ENCODE data around the gene CTSD. TPM values are rescaled to one million over a fixed set of nuclear protein-coding genes. Genes with fewer than 3 reads are reported as not detected.

CTSD gene
- polyA plus RNA-seq, 1 donor: 198 TPM

- DNase-seq: no peak
Measured at GRCh38 chr11:1745701-1746320, 17.9 kb downstream of the CTSD start.

DNA sequence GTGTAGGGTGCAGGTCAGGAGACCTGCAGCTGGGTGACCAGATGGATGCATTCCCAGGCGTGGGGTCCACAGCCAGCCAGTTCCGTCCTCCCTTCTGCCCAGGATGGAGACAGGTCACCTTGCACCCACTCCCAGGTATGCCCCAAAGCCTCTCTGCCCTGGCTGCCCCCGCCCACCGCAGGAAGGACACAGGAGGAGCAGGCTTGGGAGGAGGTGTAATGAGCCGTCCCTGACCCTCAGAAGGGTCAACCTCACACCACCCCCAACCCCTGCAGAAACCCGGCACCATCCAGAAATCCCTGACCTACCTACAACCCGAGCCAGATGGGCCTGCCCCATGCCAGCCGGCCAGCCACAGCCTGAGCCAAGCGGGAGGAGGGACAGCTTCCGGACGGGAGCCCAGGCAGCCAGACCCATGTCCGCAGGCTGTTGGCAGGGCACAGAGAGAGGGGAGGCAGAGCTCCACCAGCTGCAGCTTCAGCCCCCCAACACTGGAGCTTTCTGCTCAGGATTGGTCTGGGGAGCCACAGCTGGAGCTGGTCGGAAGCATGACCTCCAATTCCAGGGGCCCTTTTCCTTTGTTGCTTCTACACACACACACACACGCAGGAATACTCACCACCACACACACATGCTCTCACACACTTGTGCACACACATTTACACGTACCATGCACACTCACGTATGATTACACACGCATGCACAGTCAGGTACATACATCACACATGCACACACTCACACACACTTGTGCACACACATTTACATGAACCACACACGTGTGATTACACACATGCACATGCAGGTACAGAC, 18.6 kb downstream of the CTSD start:
- no peak for DNase-seq

DNA sequence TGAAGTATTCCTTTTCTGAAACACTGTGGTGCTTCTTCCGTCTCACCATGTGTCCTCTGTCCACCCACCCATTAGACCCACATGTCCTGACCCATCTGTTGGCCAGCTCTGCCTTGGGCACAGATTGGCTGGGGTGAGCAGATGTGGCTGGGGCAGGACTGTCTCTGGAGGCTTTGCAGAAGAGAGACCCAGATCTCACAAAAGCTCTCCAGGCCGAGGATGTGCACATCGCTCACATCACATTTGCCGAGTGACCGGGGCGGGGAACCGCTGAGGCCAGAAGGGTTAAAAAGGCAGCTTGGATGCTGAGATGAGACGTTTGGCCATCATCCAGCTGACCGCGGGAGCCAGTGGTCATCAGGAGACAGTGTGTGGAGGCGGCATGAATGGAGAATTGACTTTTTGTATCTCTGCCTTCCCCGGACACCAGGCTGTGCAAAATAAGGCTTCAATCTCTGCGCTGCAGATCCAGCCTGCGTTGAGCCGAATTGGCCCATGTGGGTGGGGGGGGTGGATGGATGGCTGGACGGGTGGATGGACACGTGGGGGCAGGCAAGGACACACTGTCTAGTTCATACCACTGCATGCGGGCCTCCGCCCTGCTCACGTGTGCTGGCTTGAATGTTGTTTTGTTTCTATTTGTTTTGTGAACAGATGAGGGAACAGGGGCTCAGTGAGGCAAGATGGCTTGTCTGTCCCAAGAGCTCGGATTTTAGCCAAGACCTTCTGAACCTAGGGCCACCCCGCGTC, 19.4 kb downstream of the CTSD start:
- no peak for DNase-seq

DNA sequence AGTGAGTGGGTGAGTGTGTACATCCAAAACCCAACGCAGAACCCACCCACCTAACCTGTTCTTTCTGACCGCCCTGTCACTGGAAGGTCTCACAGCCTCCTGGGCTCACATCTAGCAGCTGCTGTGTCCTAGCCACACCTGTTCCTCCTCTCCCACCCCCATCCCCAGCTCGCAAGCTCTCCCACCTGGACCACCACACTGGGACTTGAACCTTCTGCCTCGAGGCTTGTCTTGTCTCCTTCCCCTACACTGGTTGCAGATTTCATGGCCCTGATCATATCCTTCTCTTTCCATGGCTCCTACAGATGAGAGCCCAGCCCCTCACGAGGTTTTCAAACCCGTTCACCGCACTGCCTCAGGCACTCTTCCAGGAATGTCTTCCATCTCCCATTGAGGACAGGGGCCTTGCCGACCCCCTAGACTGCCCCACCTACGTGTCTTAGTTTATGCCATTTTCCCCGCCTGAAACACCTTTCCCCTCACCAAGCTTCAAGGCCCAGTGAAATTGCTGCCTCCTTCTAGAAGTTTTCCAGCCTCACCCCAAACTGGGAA, 20.1 kb downstream of the CTSD start:
- DNase-seq: no peak

DNA sequence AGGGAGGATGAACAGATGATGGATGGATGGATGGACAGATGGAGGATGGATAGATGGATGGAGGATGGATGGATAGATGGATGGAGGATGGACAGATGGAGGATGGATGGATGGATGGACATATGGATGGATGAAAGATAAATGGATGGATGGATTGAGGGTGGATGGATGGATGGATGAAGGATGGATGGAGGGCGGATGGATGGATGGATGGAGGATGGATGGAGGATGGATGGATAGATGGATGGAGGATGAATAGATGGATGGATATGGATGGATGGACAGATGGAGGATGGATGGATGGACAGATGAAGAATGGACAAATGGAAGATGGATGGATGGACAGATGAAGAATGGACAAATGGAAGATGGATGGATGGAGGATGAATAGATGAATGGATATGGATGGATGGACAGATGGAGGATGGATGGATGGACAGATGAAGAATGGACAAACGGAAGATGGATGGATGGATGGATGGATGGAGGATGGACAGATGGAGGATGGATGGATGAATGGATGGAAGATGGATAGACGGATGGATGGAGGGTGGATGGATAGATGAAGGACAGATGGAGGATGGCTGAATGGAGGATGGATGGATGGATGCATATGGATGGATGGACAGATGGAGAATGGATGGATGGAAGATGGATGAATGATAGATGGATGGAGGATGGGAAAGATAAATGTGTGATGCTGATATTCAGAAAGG, 20.7 kb downstream of the CTSD start:
- DNase-seq: no peak

DNA sequence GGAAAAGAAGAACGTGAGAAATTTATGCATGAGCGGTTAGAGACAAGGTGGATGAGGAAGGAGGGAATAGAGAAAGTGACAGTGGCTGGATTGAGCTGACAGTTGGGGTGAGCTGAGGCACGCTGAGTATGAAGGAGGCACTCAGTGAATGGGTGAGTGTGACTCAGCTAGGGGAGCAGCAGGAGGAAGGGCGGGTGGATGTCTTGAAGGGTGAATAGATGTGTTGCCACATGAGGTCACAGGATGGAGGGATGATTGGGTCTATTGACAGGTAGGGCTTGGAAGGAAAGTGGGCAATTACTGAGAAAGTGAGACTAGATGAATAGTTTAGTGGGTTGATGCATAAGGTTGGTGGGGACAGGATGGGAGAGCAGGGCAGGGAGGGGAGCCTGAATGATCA, 21.4 kb downstream of the CTSD start:
- DNase-seq: no peak

- DNase-seq: no peak
Measured at GRCh38 chr11:1741741-1742140, 22.0 kb downstream of the CTSD start.

DNA sequence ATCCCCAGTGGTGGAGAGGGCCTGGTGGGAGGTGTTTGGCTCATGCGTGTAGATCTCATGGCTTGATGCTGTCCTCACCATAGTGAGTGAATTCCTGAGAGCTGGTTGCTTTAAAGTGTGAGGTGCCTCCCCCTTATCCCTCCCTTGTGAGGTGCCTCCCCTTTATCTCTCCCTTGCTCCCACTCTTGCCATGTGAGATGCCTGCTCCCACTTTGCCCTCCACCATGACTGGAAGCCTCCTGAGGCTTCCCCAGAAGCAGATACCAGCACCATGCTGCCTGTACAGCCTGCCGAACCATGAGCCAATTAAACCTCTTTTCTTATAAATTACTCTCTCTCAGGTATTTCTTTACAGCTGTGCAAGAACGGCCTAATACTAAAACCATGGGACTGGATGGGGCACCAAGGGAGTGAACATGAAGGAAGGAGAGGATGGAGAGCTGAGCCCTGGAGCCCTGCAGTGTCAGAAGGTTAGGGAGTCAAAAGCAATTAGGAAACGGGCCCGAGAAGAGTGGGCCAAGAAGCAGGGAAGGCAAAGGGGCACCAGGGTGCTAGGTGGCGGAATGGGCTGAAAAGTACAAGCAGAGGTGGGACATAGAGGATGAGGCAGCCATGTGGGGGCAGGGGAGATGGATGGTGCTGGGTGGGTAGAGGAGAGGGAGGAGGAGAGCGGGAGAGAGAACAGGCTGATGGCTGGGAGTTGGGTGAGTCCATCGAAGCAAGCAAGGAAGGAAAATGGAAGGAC, 22.8 kb downstream of the CTSD start:
- no peak for DNase-seq

DNA sequence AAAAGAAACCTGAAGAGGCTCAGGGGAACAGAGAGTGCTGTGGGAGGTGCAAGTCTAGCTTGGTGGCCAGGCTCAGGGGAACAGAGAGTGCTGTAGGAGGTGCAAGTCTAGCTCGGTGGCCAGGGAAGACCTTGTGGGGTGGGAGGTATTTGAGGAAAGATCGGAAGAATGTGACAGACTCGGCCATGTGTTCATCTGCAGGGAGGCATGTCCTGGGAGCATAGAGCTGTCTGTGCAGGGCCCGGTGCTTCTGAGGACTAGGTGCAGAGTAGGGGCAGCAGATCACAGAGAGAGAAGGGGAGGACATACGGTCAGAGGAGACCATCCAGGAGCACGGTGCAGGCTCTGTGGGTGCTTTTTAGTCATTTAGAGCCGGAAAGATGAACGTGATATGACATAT, 24.2 kb downstream of the CTSD start:
- DNase-seq: no peak

GRCh38 chr11:1738380-1738779, 25.3 kb downstream of the CTSD start:
- DNase-seq: no peak

GRCh38 chr11:1737080-1737757, 26.5 kb downstream of the CTSD start:
- DNase-seq: no peak

DNA sequence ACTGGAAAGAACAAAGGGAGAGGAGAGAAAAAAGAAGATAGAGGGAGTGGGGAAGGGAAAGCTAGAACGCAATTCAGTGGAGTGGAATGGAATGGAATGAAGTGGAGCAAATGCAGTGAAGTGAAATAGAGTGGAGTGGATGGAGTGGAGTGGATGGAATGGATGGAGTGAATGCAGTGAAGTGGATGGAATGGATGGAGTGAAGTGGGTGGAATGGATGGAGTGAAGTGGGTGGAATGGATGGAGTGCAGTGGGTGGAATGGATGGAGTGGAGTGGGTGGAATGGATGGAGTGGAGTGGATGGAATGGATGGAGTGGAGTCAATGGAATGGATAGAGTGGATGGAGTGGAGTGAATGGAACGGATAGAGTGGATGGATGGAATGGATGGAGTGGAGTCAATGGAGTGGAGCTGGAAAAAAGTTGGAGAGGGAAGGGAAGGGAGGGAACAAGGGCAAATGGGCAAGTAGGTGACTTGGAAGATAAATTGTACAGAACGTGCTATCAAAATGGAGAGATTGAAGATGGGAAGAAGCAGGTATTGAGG, 27.2 kb downstream of the CTSD start:
- DNase-seq: no peak

DNA sequence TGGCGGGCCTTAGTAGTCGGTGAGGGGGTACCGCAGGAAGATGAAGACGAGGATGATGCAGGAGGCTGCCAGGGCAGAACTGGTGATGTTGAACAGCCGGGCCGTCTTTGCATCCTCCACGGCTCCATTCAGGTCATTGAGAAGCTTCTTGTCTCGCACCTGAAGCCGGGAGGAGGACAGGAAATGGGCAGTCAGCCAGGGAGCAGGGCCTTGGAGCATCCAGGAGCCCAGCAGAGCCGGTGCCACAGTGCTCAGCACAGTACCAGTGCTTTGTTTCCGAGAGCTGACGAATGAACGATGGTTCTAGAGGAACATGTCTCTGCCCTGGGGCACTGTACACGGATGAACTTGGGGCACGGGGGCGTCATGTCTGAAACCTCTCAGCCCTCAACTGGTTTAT, 28.5 kb downstream of the CTSD start:
- DNase-seq: no peak

GRCh38 chr11:1734641-1735081, 29.1 kb downstream of the CTSD start:
- DNase-seq: no peak

DNA sequence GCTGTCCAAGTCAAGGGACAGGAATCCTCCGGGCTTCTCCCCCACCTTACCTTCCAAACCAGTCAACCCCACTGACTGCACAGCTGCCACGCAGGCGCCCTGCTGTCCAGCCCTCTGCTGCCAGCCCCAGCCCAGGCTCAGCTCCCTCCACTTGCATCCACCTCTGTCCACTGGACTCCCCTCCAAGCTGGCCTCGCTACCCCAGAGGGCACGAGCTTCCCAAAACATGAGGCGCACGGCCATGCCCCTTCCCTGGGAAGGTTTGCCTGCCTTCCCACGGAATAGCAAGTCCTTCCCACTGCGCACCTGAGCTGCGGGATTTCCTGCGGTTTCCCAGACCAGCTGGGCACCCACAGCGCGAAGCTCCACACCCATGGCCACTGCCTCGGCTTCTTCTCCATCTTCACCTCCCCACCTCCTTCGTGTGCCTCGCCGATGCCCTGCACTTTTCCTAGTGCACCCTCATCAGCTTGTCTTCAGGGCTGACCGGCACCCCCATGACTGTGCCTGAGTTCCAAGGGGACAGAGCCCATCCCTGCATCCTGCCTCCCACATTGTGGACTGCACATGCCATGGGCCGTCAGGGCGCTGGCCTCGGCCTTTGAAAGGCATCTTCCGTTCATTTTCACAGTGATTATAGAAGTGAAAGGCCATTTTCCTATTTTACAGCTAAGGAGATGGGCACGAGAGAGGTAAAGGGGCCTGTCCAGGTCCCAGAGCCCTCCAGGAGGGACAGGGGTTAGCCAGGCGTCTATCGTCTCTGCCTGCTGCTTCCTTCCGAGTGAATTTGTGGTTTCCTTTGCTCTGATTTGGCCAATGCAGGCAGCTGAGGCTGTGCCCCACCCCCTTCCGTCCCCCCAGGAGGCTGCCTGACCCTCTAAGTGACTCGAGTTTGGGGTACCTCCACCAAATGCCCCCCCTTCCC, 29.7 kb downstream of the CTSD start:
- DNase-seq: no peak

- DNase-seq: no peak
Measured at GRCh38 chr11:1733009-1733715, 30.6 kb downstream of the CTSD start.

DNA sequence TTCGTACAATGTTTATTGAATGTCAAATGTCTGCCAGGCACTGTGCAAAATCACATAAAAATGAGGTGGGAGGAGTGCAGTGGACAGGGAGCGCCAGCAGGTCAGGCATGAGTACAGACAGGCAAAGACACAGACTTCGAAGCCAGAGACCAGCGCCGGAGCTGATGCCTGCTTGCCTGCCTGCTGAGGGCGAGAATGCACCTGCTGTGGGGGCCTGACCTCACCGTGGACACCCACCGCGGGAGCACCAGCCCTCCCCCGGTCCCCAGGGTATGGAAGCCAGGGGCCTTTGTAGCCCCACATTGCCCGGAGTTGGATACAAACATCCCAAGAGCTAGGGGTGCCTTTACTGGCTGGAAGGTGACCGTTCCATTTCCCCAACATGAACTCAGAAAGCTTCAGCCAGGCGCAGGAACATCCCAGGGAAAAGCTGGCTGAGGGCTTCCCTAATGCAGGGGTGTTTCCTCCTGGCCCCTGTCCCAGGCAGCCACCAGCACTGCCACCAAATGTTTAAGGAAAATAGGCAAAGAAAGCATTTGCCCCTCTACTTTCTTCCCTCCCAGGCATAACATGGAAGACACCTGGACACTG, 31.2 kb downstream of the CTSD start:
- no peak for DNase-seq

- DNase-seq: no peak
Measured at GRCh38 chr11:1731451-1732059, 32.2 kb downstream of the CTSD start.

Data from left kidney (tissue), 2 donors.